ENCODE measurements around the gene KRT74. TPM values are rescaled to one million over a fixed set of nuclear protein-coding genes. Genes with fewer than 3 reads are reported as not detected.

Gene KRT74
- total RNA-seq, 1 donor from 2014 or later = not detected

GRCh38 chr12:52582486-52582885, 8.8 kb upstream of the KRT74 start:
- Mint-ChIP-seq H3K4me3 (ENCODE audit: unreplicated experiment) (no peak overlapping the region), H3K27me3 (ENCODE audit: unreplicated experiment) (peaks cover 4% of the 10 kb centered on the region), H3K9me3 (ENCODE audit: unreplicated experiment) (no peaks in the 10 kb centered on the region), H3K27ac (ENCODE audit: unreplicated experiment) (no peak overlapping the region), H3K4me1 (ENCODE audit: unreplicated experiment) (peaks cover 9% of the 10 kb centered on the region), H3K36me3 (ENCODE audit: low read depth, unreplicated experiment) (no peaks in the 10 kb centered on the region)
- no peak for TF ChIP-seq CTCF (IDR thresholded peaks at IDR 0.05; ENCODE audit: unreplicated experiment)
- DNase-seq (ENCODE audit: low spot score) = no peak

GRCh38 chr12:52581481-52581880, 7.8 kb upstream of the KRT74 start:
- no peaks in the 10 kb centered on the region for H3K36me3 Mint-ChIP-seq (ENCODE audit: low read depth, unreplicated experiment)
- H3K27me3 Mint-ChIP-seq (ENCODE audit: unreplicated experiment) = peaks cover 2% of the 10 kb centered on the region
- no peaks in the 10 kb centered on the region for H3K9me3 Mint-ChIP-seq (ENCODE audit: unreplicated experiment)
- no peak for TF ChIP-seq CTCF (IDR thresholded peaks at IDR 0.05; ENCODE audit: unreplicated experiment)
- H3K4me1 Mint-ChIP-seq (ENCODE audit: unreplicated experiment) = peaks cover 9% of the 10 kb centered on the region
- no peak overlapping the region for H3K27ac Mint-ChIP-seq (ENCODE audit: unreplicated experiment)
- no peak overlapping the region for H3K4me3 Mint-ChIP-seq (ENCODE audit: unreplicated experiment)
- DNase-seq (ENCODE audit: low spot score) = no peak

- Mint-ChIP-seq H3K27me3 (ENCODE audit: unreplicated experiment) (peaks cover 2% of the 10 kb centered on the region), H3K36me3 (ENCODE audit: low read depth, unreplicated experiment) (no peaks in the 10 kb centered on the region), H3K4me3 (ENCODE audit: unreplicated experiment) (no peak overlapping the region), H3K4me1 (ENCODE audit: unreplicated experiment) (peaks cover 9% of the 10 kb centered on the region), H3K9me3 (ENCODE audit: unreplicated experiment) (no peaks in the 10 kb centered on the region), H3K27ac (ENCODE audit: unreplicated experiment) (no peak overlapping the region)
- TF ChIP-seq CTCF (IDR thresholded peaks at IDR 0.05; ENCODE audit: unreplicated experiment) = no peak
- no peak for DNase-seq (ENCODE audit: low spot score)
These were observed 7.4 kb upstream of the KRT74 start for GRCh38 chr12:52581066-52581465.

- no peak for DNase-seq (ENCODE audit: low spot score)
- TF ChIP-seq CTCF (IDR thresholded peaks at IDR 0.05; ENCODE audit: unreplicated experiment) = no peak
- H3K4me1 Mint-ChIP-seq (ENCODE audit: unreplicated experiment) = peaks cover 9% of the 10 kb centered on the region
- no peaks in the 10 kb centered on the region for H3K36me3 Mint-ChIP-seq (ENCODE audit: low read depth, unreplicated experiment)
- H3K27ac Mint-ChIP-seq (ENCODE audit: unreplicated experiment) = no peak overlapping the region
- no peak overlapping the region for H3K4me3 Mint-ChIP-seq (ENCODE audit: unreplicated experiment)
- peaks cover 2% of the 10 kb centered on the region for H3K27me3 Mint-ChIP-seq (ENCODE audit: unreplicated experiment)
- no peaks in the 10 kb centered on the region for H3K9me3 Mint-ChIP-seq (ENCODE audit: unreplicated experiment)
These were observed 6.9 kb upstream of the KRT74 start for GRCh38 chr12:52580496-52580895.

GRCh38 chr12:52579468-52580465, 6.1 kb upstream of the KRT74 start:
- Mint-ChIP-seq H3K9me3 (ENCODE audit: unreplicated experiment) (no peaks in the 10 kb centered on the region), H3K36me3 (ENCODE audit: low read depth, unreplicated experiment) (no peaks in the 10 kb centered on the region), H3K4me1 (ENCODE audit: unreplicated experiment) (peaks cover 9% of the 10 kb centered on the region), H3K4me3 (ENCODE audit: unreplicated experiment) (no peak overlapping the region), H3K27ac (ENCODE audit: unreplicated experiment) (no peak overlapping the region), H3K27me3 (ENCODE audit: unreplicated experiment) (peaks cover 2% of the 10 kb centered on the region)
- no peak for TF ChIP-seq CTCF (IDR thresholded peaks at IDR 0.05; ENCODE audit: unreplicated experiment)
- no peak for DNase-seq (ENCODE audit: low spot score)

Measured in endothelial cell (in vitro differentiated cells).